Spleen (tissue), 11 donors: ENCODE measurements around the gene JKAMP. TPM values are rescaled to one million over a fixed set of nuclear protein-coding genes. Genes with fewer than 3 reads are reported as not detected.
A peak's percentile ranks its signal among the peaks of the same experiment; 100 is the strongest.

Source experiments
- DNase-seq: peaks from one replicate; pipeline ENCODE4 v3.0.0-alpha.2; 2020
- H3K27ac ChIP-seq, 8 donors: fragments of 200-600 bp; sonication (generic) in 7 of 8; 1 replicate in 4 of 8; 2 replicates in 4 of 8; pipeline versions ENCODE4 v1.5.0 to v1.8.0; 2016 to 2021; ENCODE audit warnings: inconsistent platforms in 4 of 8, mild to moderate bottlenecking in 4 of 8, moderate library complexity in 1 of 8
- H3K27me3 ChIP-seq, 7 donors: fragments of 200-600 bp; sonication (generic) in 6 of 7; replicated peaks in 1 of 7; 1 replicate in 4 of 7; 2 replicates in 3 of 7; pipeline versions ENCODE4 v1.5.0 to v1.8.0; 2016 to 2021; ENCODE audit warnings: inconsistent platforms in 3 of 7, mild to moderate bottlenecking in 1 of 7
- H3K36me3 ChIP-seq, 6 donors: fragments of 200-600 bp; sonication (generic) in 5 of 6; 1 replicate in 4 of 6; 2 replicates in 2 of 6; pipeline versions ENCODE4 v1.5.0 to v1.8.0; 2016 to 2021; ENCODE audit warnings: inconsistent platforms in 2 of 6
- H3K4me1 ChIP-seq, 6 donors: fragments of 200-600 bp; sonication (generic) in 5 of 6; 1 replicate in 3 of 6; 2 replicates in 3 of 6; pipeline versions ENCODE4 v1.5.0 to v1.8.0; 2016 to 2021; ENCODE audit warnings: inconsistent platforms in 3 of 6
- H3K4me3 ChIP-seq, 8 donors: fragments of 200-600 bp; sonication (generic) in 7 of 8; 1 replicate in 4 of 8; 2 replicates in 4 of 8; pipeline versions ENCODE4 v1.5.0 to v1.8.0; 2016 to 2021; ENCODE audit warnings: inconsistent platforms in 4 of 8, mild to moderate bottlenecking in 4 of 8, moderate library complexity in 2 of 8
- H3K9me3 ChIP-seq, 8 donors: fragments of 200-600 bp; sonication (generic) in 7 of 8; 1 replicate in 4 of 8; 2 replicates in 4 of 8; pipeline versions ENCODE4 v1.5.0 to v1.8.0; 2016 to 2021; ENCODE audit warnings: inconsistent platforms in 4 of 8
- CTCF ChIP-seq, 11 experiments: fragments of 200-600 bp in 7 of 11; fragments of 450-650 bp in 4 of 11; sonication (generic) in 4 of 11; IDR thresholded peaks in 8 of 11; conservative IDR thresholded peaks in 3 of 11; 1 replicate in 7 of 11; 2 replicates in 4 of 11; pipeline versions ENCODE4 v1.4.0 to v1.8.0; 2016 to 2021; ENCODE audit warnings: antibody characterized with exemption in 11 of 11, inconsistent platforms in 4 of 11, mild to moderate bottlenecking in 1 of 11
- POLR2A ChIP-seq, 3 donors: fragments of 450-650 bp; IDR thresholded peaks; one replicate each; pipeline ENCODE4 v1.5.1; 2017; ENCODE audit warnings: antibody characterized with exemption in 3 of 3, mild to moderate bottlenecking in 1 of 3
- POLR2AphosphoS5 ChIP-seq, 3 donors: sonication (generic); formaldehyde crosslinking; IDR thresholded peaks; one replicate each; pipeline ENCODE4 v1.5.1; 2017; ENCODE audit warnings: antibody characterized with exemption in 3 of 3
- WGBS, 5 donors: extraction: QIAGEN DNeasy Blood & Tissue Kit in 3 of 5; methylation state at CpG; one replicate each; pipeline versions ENCODE4 v1.1.5 to v1.1.7; 2013 to 2018; 5-methylcytosine and 5-hydroxymethylcytosine counted together
- intact Hi-C: fragments of 100-400 bp; cut with DNase I; formaldehyde crosslinking; loops from one replicate; pipeline ENCODE4 v1.15.0; 2023; ENCODE audit warnings: low total_unique reads
- polyA plus RNA-seq, 3 donors: library from polyadenylated mRNA; stranded (reverse); fragments of 200-250 nt; gene quantifications; one replicate each; pipeline ENCODE4 v1.2.1, GENCODE V29; 2013
- total RNA-seq, 7 donors: library from RNA; depleted of rRNA in 3 of 7; stranded (reverse); fragments of >200 nt in 3 of 7; fragmentation: NEBNext Ultra II Directional in 4 of 7; extraction: Animal tissue kit (Norgen Biotek cat#: 25700) in 4 of 7; gene quantifications; one replicate each; pipeline versions ENCODE4 v1.1.0 to v1.2.1, GENCODE V29; 2016 to 2021
- donor health status: healthy with polysubstance abuse.
- donor health status: DM: no; HTN: no; CAD: no; lungs with moderate emphysema.
- donor health status: DM: no; HTN: no; CAD: no.
- donor health status: Bipolar disorder and iron deficiency.
- donor health status: healthy.
- donor health status: DM: no; HTN: no; CAD: no.
- donor health status: DM: yes; HTN: yes; CAD: no.

Gene JKAMP
- total and polyA plus RNA-seq, 10 donors: 18.9 to 92.2 (median 36.5) TPM

GRCh38 chr14:59492384-59492783 is 8.1 kb downstream of the JKAMP start:
- Histone ChIP-seq H3K9me3 (no peaks in the 10 kb centered on the region), H3K36me3 (peaks cover 0 to 100% (median 50%) of the 10 kb centered on the region in 6 donors)

GRCh38 chr14:59500732-59501131 is 16.4 kb downstream of the JKAMP start:
- TF ChIP-seq POLR2A (IDR thresholded peaks at IDR 0.05) (no peak), POLR2AphosphoS5 (IDR thresholded peaks at IDR 0.05) (no peak), CTCF (IDR thresholded peaks at IDR 0.05 in 8 of 11, conservative IDR thresholded peaks at IDR 0.05 in 3 of 11) (no peak)
- intact Hi-C loops: no loop called here
- WGBS, 5 donors: 92 to 98% (median 95%) methylated on average over 3 of the region's 3 CpGs
- Histone ChIP-seq H3K9me3 (no peaks in the 10 kb centered on the region), H3K27ac (no peak overlapping the region), H3K36me3 (peaks cover 0 to 99% (median 34%) of the 10 kb centered on the region in 6 donors), H3K27me3 (no peaks in the 10 kb centered on the region), H3K4me1 (no peaks in the 10 kb centered on the region), H3K4me3 (no peak overlapping the region)
- no peak for DNase-seq

More at GRCh38 chr14:59492384-59492783, 8.1 kb downstream of the JKAMP start:
- H3K27ac ChIP-seq: no peak overlapping the region
- 85 to 94% (median 88%) methylated on average over 1 of the region's 1 CpG for WGBS, 5 donors
- intact Hi-C loops: no loop called here
- peaks cover 0 to 44% (median 16%) of the 10 kb centered on the region in 6 donors for H3K4me1 ChIP-seq
- TF ChIP-seq POLR2A (IDR thresholded peaks at IDR 0.05) (no peak), CTCF (IDR thresholded peaks at IDR 0.05 in 8 of 11, conservative IDR thresholded peaks at IDR 0.05 in 3 of 11) (no peak), POLR2AphosphoS5 (IDR thresholded peaks at IDR 0.05) (no peak)
- no peak overlapping the region for H3K4me3 ChIP-seq
- H3K27me3 ChIP-seq: no peaks in the 10 kb centered on the region
- DNase-seq: no peak

- no peaks in the 10 kb centered on the region for H3K9me3 ChIP-seq
- DNase-seq: no peak
- H3K36me3 ChIP-seq: peaks cover 0 to 74% (median 24%) of the 10 kb centered on the region in 6 donors
- WGBS, 5 donors: 72 to 95% (median 76%) methylated on average over 4 of the region's 4 CpGs
- no peak overlapping the region for H3K27ac ChIP-seq
- no peak overlapping the region for H3K4me3 ChIP-seq
- H3K4me1 ChIP-seq: no peaks in the 10 kb centered on the region
- no peaks in the 10 kb centered on the region for H3K27me3 ChIP-seq
- intact Hi-C loops: no loop called here
- TF ChIP-seq POLR2A (IDR thresholded peaks at IDR 0.05) (no peak), POLR2AphosphoS5 (IDR thresholded peaks at IDR 0.05) (no peak), CTCF (IDR thresholded peaks at IDR 0.05 in 8 of 11, conservative IDR thresholded peaks at IDR 0.05 in 3 of 11) (no peak)
These were observed 18.9 kb downstream of the JKAMP start for GRCh38 chr14:59503256-59503655.

GRCh38 chr14:59507063-59507751 is 22.9 kb downstream of the JKAMP start:
- Histone ChIP-seq H3K9me3 (no peaks in the 10 kb centered on the region), H3K27ac (no peak overlapping the region), H3K4me1 (no peaks in the 10 kb centered on the region), H3K27me3 (peaks cover 0 to 4% (median 0%) of the 10 kb centered on the region in 7 donors), H3K36me3 (peaks cover 0 to 34% (median 7%) of the 10 kb centered on the region in 6 donors), H3K4me3 (no peak overlapping the region)
- intact Hi-C loops: no loop called here
- no peak for DNase-seq
- peak; percentile 20 to 79 (median 67) for TF ChIP-seq CTCF (IDR thresholded peaks at IDR 0.05 in 8 of 11, conservative IDR thresholded peaks at IDR 0.05 in 3 of 11)
- TF ChIP-seq POLR2AphosphoS5 (IDR thresholded peaks at IDR 0.05): no peak
